DND-41 (cell line): ENCODE measurements around the gene SH3BP2.

Experiments
- ATAC-seq: fragments of 200-7000 bp; cut with Tn5 transposase; 3 replicates; pipeline ENCODE4 v1.9.1; 2021; ENCODE audit warnings: low read depth; ENCODE audit not compliant: insufficient read depth
- DNase-seq: peaks from one replicate; pipeline ENCODE4 v3.0.0-alpha.2; 2020
- H2AFZ ChIP-seq: 2 replicates; pipeline ENCODE4 v1.6.0; 2012; ENCODE audit warnings: low read depth, low read length
- H3K27ac ChIP-seq: 2 replicates; pipeline ENCODE4 v1.5.1; 2012; ENCODE audit warnings: low read length, inconsistent platforms
- H3K27me3 ChIP-seq: fragments of 200-600 bp; sonication (generic); 2 replicates; pipeline ENCODE4 v1.6.0; 2012; ENCODE audit warnings: low read length, mild to moderate bottlenecking, inconsistent platforms; ENCODE audit not compliant: insufficient read depth, poor library complexity
- H3K36me3 ChIP-seq: 2 replicates; pipeline ENCODE4 v1.5.1; 2012; ENCODE audit warnings: low read length, inconsistent platforms; ENCODE audit not compliant: insufficient read depth
- H3K4me1 ChIP-seq: 2 replicates; pipeline ENCODE4 v1.5.1; 2012; ENCODE audit warnings: mild to moderate bottlenecking, low read length; ENCODE audit not compliant: insufficient read depth
- H3K4me2 ChIP-seq: 2 replicates; pipeline ENCODE4 v1.6.0; 2012; ENCODE audit warnings: mild to moderate bottlenecking, moderate library complexity, low read length, inconsistent platforms; ENCODE audit not compliant: insufficient read depth
- H3K4me3 ChIP-seq, 2 experiments: fragments of 200-600 bp in 1 of 2; shearing (Covaris generic) in 1 of 2; 2 replicates each; pipeline ENCODE4 v1.5.1; 2012 to 2016; ENCODE audit warnings: inconsistent platforms in 2 of 2, low read length in 2 of 2, mild to moderate bottlenecking in 2 of 2, low read depth in 1 of 2, moderate library complexity in 1 of 2
- H3K79me2 ChIP-seq: 2 replicates; pipeline ENCODE4 v1.6.0; 2012; ENCODE audit warnings: low read length, inconsistent platforms; ENCODE audit not compliant: insufficient read depth
- H3K9ac ChIP-seq: 2 replicates; pipeline ENCODE4 v1.6.0; 2012; ENCODE audit warnings: low read depth, mild to moderate bottlenecking, inconsistent platforms, low read length, moderate library complexity
- H3K9me3 ChIP-seq: 2 replicates; pipeline ENCODE4 v1.5.1; 2012; ENCODE audit warnings: low read length, moderate library complexity, mild to moderate bottlenecking, inconsistent platforms; ENCODE audit not compliant: insufficient read depth, severe bottlenecking
- H4K20me1 ChIP-seq: 2 replicates; pipeline ENCODE4 v1.6.0; 2012; ENCODE audit warnings: low read length; ENCODE audit not compliant: insufficient read depth
- CTCF ChIP-seq: IDR thresholded peaks from 2 replicates; pipeline ENCODE4 v1.5.1; 2012; ENCODE audit warnings: borderline replicate concordance, low read length, moderate library complexity, mild to moderate bottlenecking; ENCODE audit not compliant: poor library complexity, severe bottlenecking; ENCODE audit errors: extremely low read depth
- EZH2 ChIP-seq: IDR thresholded peaks from 3 replicates; pipeline ENCODE4 v1.6.1; 2012; ENCODE audit warnings: borderline replicate concordance, low read depth, mild to moderate bottlenecking, moderate library complexity, low read length, inconsistent platforms; ENCODE audit not compliant: severe bottlenecking

The SH3BP2 gene

GRCh38 chr4:2788532-2789103, 4.3 kb upstream of the SH3BP2 start:
- H3K4me2 ChIP-seq, result no peak overlapping the region
- no peak overlapping the region for H3K9ac ChIP-seq

DNA sequence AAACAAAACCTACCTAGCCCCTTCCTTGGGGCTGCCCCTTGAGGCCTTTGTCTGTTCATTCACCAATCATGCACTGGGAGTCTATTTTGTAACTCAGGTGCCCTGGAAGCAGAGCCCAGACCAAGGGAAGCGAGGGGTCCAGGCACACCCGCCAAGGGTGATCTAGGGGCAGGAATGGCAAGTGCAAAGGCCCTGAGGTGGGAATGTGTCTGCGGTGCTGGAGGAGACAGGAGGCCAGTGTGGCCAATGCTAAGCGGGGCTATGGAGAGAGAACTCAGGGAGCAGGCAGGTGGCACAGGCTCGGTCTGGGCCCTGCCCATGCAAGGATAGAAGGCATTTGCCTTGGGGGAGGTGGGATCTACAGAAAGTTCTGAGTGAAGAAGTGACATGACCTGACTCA, 3.5 kb upstream of the SH3BP2 start:
- TF ChIP-seq EZH2 (no peak), CTCF (no peak)
- DNase-seq, result no peak
- Histone ChIP-seq H3K4me2 (no peak overlapping the region), H2AFZ (no peak overlapping the region), H3K4me1 (peaks cover 5% of the 10 kb centered on the region; the same call in 1 of the 2 replicates), H3K9ac (no peak overlapping the region), H4K20me1 (no peaks in the 10 kb centered on the region), H3K4me3 (no peak overlapping the region), H3K27me3 (no peaks in the 10 kb centered on the region), H3K36me3 (no peaks in the 10 kb centered on the region), H3K27ac (no peak overlapping the region), H3K9me3 (no peaks in the 10 kb centered on the region), H3K79me2 (no peaks in the 10 kb centered on the region)
- ATAC-seq, result no peak

More at GRCh38 chr4:2788532-2789103, 4.3 kb upstream of the SH3BP2 start:
- Histone ChIP-seq H3K27me3 (no peaks in the 10 kb centered on the region), H3K27ac (no peak overlapping the region), H3K4me1 (peaks cover 5% of the 10 kb centered on the region; the same call in 1 of the 2 replicates), H3K9me3 (no peaks in the 10 kb centered on the region), H3K36me3 (no peaks in the 10 kb centered on the region), H2AFZ (no peak overlapping the region), H3K79me2 (no peaks in the 10 kb centered on the region), H4K20me1 (no peaks in the 10 kb centered on the region), H3K4me3 (no peak overlapping the region)
- TF ChIP-seq CTCF (no peak), EZH2 (no peak)
- no peak for ATAC-seq
- no peak for DNase-seq

GRCh38 chr4:2789793-2790582, 2.9 kb upstream of the SH3BP2 start:
- H3K9me3 ChIP-seq, result no peaks in the 10 kb centered on the region
- no peak for DNase-seq
- TF ChIP-seq EZH2, result no peak
- no peak for TF ChIP-seq CTCF
- H4K20me1 ChIP-seq, result no peaks in the 10 kb centered on the region
- H3K4me2 ChIP-seq, result no peak overlapping the region
- H3K36me3 ChIP-seq, result no peaks in the 10 kb centered on the region
- H3K79me2 ChIP-seq, result no peaks in the 10 kb centered on the region
- no peaks in the 10 kb centered on the region for H3K27me3 ChIP-seq
- no peak overlapping the region for H3K27ac ChIP-seq
- no peak overlapping the region for H3K4me3 ChIP-seq
- ATAC-seq, result no peak
- no peak overlapping the region for H3K9ac ChIP-seq
- peaks cover 5% of the 10 kb centered on the region; the same call in 1 of the 2 replicates for H3K4me1 ChIP-seq
- no peak overlapping the region for H2AFZ ChIP-seq
